ENCODE results near the gene ATP5MC3.

- TF ChIP-seq, protein P1, sequence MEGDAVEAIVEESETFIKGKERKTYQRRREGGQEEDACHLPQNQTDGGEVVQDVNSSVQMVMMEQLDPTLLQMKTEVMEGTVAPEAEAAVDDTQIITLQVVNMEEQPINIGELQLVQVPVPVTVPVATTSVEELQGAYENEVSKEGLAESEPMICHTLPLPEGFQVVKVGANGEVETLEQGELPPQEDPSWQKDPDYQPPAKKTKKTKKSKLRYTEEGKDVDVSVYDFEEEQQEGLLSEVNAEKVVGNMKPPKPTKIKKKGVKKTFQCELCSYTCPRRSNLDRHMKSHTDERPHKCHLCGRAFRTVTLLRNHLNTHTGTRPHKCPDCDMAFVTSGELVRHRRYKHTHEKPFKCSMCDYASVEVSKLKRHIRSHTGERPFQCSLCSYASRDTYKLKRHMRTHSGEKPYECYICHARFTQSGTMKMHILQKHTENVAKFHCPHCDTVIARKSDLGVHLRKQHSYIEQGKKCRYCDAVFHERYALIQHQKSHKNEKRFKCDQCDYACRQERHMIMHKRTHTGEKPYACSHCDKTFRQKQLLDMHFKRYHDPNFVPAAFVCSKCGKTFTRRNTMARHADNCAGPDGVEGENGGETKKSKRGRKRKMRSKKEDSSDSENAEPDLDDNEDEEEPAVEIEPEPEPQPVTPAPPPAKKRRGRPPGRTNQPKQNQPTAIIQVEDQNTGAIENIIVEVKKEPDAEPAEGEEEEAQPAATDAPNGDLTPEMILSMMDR (IDR thresholded peaks at IDR 0.05; ENCODE audit: low read depth, low read length) = no peak
- no peak for TF ChIP-seq POLR2A (IDR thresholded peaks at IDR 0.05; ENCODE audit: extremely low read depth, insufficient read length)
- TF ChIP-seq, protein P2, sequence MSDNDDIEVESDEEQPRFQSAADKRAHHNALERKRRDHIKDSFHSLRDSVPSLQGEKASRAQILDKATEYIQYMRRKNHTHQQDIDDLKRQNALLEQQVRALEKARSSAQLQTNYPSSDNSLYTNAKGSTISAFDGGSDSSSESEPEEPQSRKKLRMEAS (IDR thresholded peaks at IDR 0.05; ENCODE audit: low read depth, low read length) = no peak
- TF ChIP-seq MYC (IDR thresholded peaks at IDR 0.05; ENCODE audit: low read depth, low read length) = no peak
Measured at GRCh38 chr2:175218551-175218950, 37.0 kb upstream of the ATP5MC3 start.

Data from NB4 (cell line).